GM12864 (cell line): ENCODE results near the gene CLDN7.

Experiments used
- DNase-seq: peaks from one replicate; pipeline ENCODE4 v3.0.0-alpha.2; 2011; ENCODE audit warnings: low read depth
- H3K4me3 ChIP-seq: 2 replicates; pipeline ENCODE4 v1.5.1; 2011; ENCODE audit warnings: mild to moderate bottlenecking, low read depth, low read length, control low read depth
- CTCF ChIP-seq: IDR thresholded peaks from 2 replicates; pipeline ENCODE4 v1.5.1; 2011; ENCODE audit warnings: low read depth, mild to moderate bottlenecking, moderate library complexity, low read length, control low read depth, inconsistent platforms; ENCODE audit errors: missing control alignments

Gene CLDN7

GRCh38 chr17:7228920-7229319 is 33.4 kb downstream of the CLDN7 start:
- H3K4me3 ChIP-seq: no peak overlapping the region
- no peak for DNase-seq
- no peak for TF ChIP-seq CTCF

GRCh38 chr17:7226721-7227710 is 35.3 kb downstream of the CLDN7 start:
- DNase-seq: no peak
- H3K4me3 ChIP-seq: no peak overlapping the region
- TF ChIP-seq CTCF: no peak

- no peak for DNase-seq
- TF ChIP-seq CTCF: no peak
- no peak overlapping the region for H3K4me3 ChIP-seq
Observed at GRCh38 chr17:7225711-7226331, 36.5 kb downstream of the CLDN7 start.

GRCh38 chr17:7224661-7225111 is 37.6 kb downstream of the CLDN7 start:
- TF ChIP-seq CTCF: no peak
- no peak for DNase-seq
- no peak overlapping the region for H3K4me3 ChIP-seq

GRCh38 chr17:7224110-7224509 is 38.2 kb downstream of the CLDN7 start:
- no peak for TF ChIP-seq CTCF

GRCh38 chr17:7223375-7223774 is 38.9 kb downstream of the CLDN7 start:
- no peak for DNase-seq
- H3K4me3 ChIP-seq: no peak overlapping the region
- TF ChIP-seq CTCF: no peak

More at GRCh38 chr17:7224110-7224509, 38.2 kb downstream of the CLDN7 start:
- no peak for DNase-seq
- H3K4me3 ChIP-seq: no peak overlapping the region

- no peak for TF ChIP-seq CTCF
- no peak for DNase-seq
- no peak overlapping the region for H3K4me3 ChIP-seq
Observed at GRCh38 chr17:7222972-7223292, 39.3 kb downstream of the CLDN7 start.
